K562 (cell line): ENCODE data around the gene ITPR2.
"Not testable (repeated sequence)": the region's sequence is repeated elsewhere in the genome, so short reads cannot be mapped to it uniquely, and the experiment has no call there.

Experiments
- CHD2 ChIP-seq: IDR thresholded peaks from 2 replicates; pipeline ENCODE4 v1.6.1; 2011; ENCODE audit warnings: low read depth, low read length
- FOXM1 ChIP-seq, 2 experiments: fragments of 450-650 bp in 1 of 2; sonication (generic) in 1 of 2; formaldehyde crosslinking in 1 of 2; IDR thresholded peaks; 2 replicates each; pipeline versions ENCODE4 v1.6.1 to v1.9.0; 2017 to 2022; ENCODE audit warnings: low read depth in 2 of 2, mild to moderate bottlenecking in 2 of 2, missing genetic modification reagents in 1 of 2, moderate library complexity in 1 of 2
- HNRNPUL1 ChIP-seq: fragments of 200-400 bp; formaldehyde crosslinking; IDR thresholded peaks from 2 replicates; pipeline ENCODE4 v1.6.1; 2017; ENCODE audit warnings: low read length
- KLF10 ChIP-seq: fragments of 250-450 bp; sonication (Bioruptor Pico); IDR thresholded peaks from 2 replicates; pipeline ENCODE4 v1.6.1; 2021; ENCODE audit warnings: matching md5 sums
- MAFK ChIP-seq: IDR thresholded peaks from 2 replicates; pipeline ENCODE4 v1.6.1; 2011; ENCODE audit warnings: low read length, improper control_type of control experiment
- POLR2AphosphoS5 ChIP-seq: IDR thresholded peaks from 2 replicates; pipeline ENCODE4 v1.6.1; 2011; ENCODE audit warnings: mild to moderate bottlenecking, low read depth, low read length, moderate library complexity; ENCODE audit not compliant: control insufficient read depth, insufficient read depth
- REST ChIP-seq, 2 experiments: fragments of 450-650 bp; formaldehyde crosslinking in 1 of 2; IDR thresholded peaks; 2 replicates each; pipeline versions ENCODE4 v1.4.0 to v1.6.1; 2014 to 2020; ENCODE audit warnings: mild to moderate bottlenecking in 2 of 2, borderline replicate concordance in 1 of 2, low read depth in 1 of 2
- ZNF253 ChIP-seq: fragments of 250-450 bp; sonication (Bioruptor Pico); conservative IDR thresholded peaks from 2 replicates; pipeline ENCODE4 v1.6.1; 2021; ENCODE audit warnings: mild to moderate bottlenecking
- ZNF780A ChIP-seq: fragments of 250-450 bp; sonication (Bioruptor Pico); IDR thresholded peaks from 2 replicates; pipeline ENCODE4 v1.5.0; 2021; ENCODE audit warnings: mild to moderate bottlenecking

GRCh38 chr12:26430596-26430995 lies 402.4 kb downstream of the ITPR2 start:
- not testable (repeated sequence) for TF ChIP-seq REST (IDR thresholded peaks at IDR 0.05; ENCODE audit: borderline replicate concordance); REST (CRISPR knock-in tag; IDR thresholded peaks at IDR 0.05; ENCODE audit: low read depth); CHD2; HNRNPUL1; ZNF780A (CRISPR knock-in tag); FOXM1 (IDR thresholded peaks at IDR 0.05; ENCODE audit: low read depth); FOXM1 (CRISPR knock-in tag; IDR thresholded peaks at IDR 0.05; ENCODE audit: low read depth); POLR2AphosphoS5; ZNF253 (CRISPR knock-in tag); KLF10 (CRISPR knock-in tag); MAFK
